ENCODE data around the gene KCNA5.

GRCh38 chr12:5068126-5068525 is 24.4 kb downstream of the KCNA5 start:
- TF ChIP-seq CTCF (IDR thresholded peaks at IDR 0.05 in 8 of 11, conservative IDR thresholded peaks at IDR 0.05 in 3 of 11), result no peak
- TF ChIP-seq POLR2AphosphoS5 (IDR thresholded peaks at IDR 0.05), result no peak
- TF ChIP-seq POLR2A (IDR thresholded peaks at IDR 0.05), result no peak

Measured in spleen (tissue), 7 donors.